ENCODE measurements around the gene DPYSL4. TPM values are rescaled to one million over a fixed set of nuclear protein-coding genes. Genes with fewer than 3 reads are reported as not detected.

DPYSL4 gene
- total RNA-seq, 4 donors from 2014 or later = 0.69 to 3.0 (median 0.81) TPM

GRCh38 chr10:132141076-132141475 is 45.7 kb upstream of the DPYSL4 start:
- ATAC-seq (ENCODE audit: low FRiP score) (no peak), DNase-seq (ENCODE audit: low spot score) (no peak)
- TF ChIP-seq, protein P1, sequence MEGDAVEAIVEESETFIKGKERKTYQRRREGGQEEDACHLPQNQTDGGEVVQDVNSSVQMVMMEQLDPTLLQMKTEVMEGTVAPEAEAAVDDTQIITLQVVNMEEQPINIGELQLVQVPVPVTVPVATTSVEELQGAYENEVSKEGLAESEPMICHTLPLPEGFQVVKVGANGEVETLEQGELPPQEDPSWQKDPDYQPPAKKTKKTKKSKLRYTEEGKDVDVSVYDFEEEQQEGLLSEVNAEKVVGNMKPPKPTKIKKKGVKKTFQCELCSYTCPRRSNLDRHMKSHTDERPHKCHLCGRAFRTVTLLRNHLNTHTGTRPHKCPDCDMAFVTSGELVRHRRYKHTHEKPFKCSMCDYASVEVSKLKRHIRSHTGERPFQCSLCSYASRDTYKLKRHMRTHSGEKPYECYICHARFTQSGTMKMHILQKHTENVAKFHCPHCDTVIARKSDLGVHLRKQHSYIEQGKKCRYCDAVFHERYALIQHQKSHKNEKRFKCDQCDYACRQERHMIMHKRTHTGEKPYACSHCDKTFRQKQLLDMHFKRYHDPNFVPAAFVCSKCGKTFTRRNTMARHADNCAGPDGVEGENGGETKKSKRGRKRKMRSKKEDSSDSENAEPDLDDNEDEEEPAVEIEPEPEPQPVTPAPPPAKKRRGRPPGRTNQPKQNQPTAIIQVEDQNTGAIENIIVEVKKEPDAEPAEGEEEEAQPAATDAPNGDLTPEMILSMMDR (IDR thresholded peaks at IDR 0.05) = no peak

DNA sequence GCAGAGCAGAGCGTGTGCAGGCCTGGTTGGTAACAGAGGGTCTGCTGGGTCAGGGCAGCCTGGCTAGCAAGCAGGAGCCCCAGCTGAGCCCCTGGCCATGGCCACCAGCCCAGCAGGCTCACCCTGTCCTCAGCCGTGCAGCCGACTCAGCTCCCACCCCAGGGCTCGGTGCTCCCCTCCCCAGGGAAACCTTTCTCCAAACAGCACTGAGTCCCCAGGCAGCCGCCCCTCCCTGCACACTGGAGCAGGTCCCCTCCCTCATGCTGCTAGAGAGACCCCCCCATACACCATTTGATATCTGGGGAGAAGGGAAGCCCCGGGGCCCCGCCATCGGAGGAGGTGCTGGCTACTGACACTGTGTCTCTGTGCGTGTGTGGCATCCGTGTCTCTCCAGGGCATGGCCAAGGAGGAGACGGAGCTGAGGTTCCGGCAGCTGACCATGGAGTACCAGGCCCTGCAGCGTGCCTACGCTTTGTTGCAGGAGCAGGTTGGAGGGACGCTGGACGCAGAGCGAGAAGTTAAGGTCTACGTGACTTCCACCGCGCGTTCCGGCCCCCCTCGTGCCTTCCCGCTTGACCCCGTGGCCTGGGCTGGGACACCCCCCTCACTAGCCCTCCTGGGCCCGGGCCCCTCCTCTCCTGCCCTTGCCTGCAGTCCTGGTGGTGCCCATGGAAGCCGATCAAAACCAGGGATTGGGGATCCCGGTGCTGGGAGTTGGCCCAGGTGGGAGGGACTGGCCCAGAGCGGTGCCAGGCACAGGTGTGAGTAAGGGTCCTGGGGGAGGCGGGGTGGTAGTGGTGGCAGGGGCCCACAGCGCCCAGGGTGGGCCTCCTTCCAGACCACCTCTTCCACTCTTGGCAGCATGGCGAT is 45.0 kb upstream of the DPYSL4 start:
- ATAC-seq (ENCODE audit: low FRiP score) (no peak), DNase-seq (ENCODE audit: low spot score) (no peak)
- TF ChIP-seq, protein P1 (IDR thresholded peaks at IDR 0.05) = no peak

GRCh38 chr10:132142396-132143161 is 44.2 kb upstream of the DPYSL4 start:
- ATAC-seq (ENCODE audit: low FRiP score) (no peak), DNase-seq (ENCODE audit: low spot score) (no peak)

GRCh38 chr10:132143162-132143561 is 43.6 kb upstream of the DPYSL4 start:
- TF ChIP-seq, protein P1 (IDR thresholded peaks at IDR 0.05) = no peak
- ATAC-seq (ENCODE audit: low FRiP score) (no peak), DNase-seq (ENCODE audit: low spot score) (no peak)

More at GRCh38 chr10:132142396-132143161, 44.2 kb upstream of the DPYSL4 start:
- TF ChIP-seq, protein P1 (IDR thresholded peaks at IDR 0.05) = no peak

GRCh38 chr10:132144086-132144485 is 42.7 kb upstream of the DPYSL4 start:
- TF ChIP-seq, protein P1 (IDR thresholded peaks at IDR 0.05) = no peak
- no peak for ATAC-seq (ENCODE audit: low FRiP score)
- DNase-seq (ENCODE audit: low spot score) = no peak

- DNase-seq (ENCODE audit: low spot score) = no peak
- TF ChIP-seq, protein P1 (IDR thresholded peaks at IDR 0.05) = no peak
- ATAC-seq (ENCODE audit: low FRiP score) = no peak
Observed at GRCh38 chr10:132145002-132145401, 41.7 kb upstream of the DPYSL4 start.

All from omental fat pad (tissue), 4 donors.